HL-60/S4 (cell line): Measurements from ENCODE around the gene EXOC4.
"Not testable (repeated sequence)": the region's sequence is repeated elsewhere in the genome, so short reads cannot be mapped to it uniquely, and the experiment has no call there.

Source experiments
- in situ Hi-C: fragments of 300-500 bp; cut with MboI; formaldehyde crosslinking; loops from 2 replicates; pipeline ENCODE4 v1.14.3; 2022; ENCODE audit warnings: low sequenced_read_pairs

EXOC4 gene

DNA sequence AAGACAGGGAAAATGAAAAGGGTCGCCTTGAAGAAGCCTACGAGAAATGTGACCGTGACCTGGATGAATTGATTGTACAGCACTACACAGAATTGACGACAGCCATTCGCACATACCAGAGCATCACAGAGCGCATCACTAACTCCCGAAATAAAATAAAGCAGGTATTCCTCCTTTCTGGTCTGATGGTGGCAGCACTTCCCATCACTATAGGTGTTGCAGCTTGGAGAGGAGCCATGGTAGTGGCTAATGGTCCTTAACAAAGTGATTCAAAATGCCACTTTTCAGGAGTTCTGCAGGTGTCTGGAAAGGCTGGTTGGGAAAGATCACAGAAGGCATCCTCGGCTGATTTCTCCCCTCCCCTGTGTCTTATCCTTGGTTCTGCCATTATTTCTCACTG lies 22.1 kb downstream of the EXOC4 start:
- in situ Hi-C loops = no loop called here

GRCh38 chr7:133275446-133276095 lies 22.7 kb downstream of the EXOC4 start:
- in situ Hi-C loops = no loop called here

DNA sequence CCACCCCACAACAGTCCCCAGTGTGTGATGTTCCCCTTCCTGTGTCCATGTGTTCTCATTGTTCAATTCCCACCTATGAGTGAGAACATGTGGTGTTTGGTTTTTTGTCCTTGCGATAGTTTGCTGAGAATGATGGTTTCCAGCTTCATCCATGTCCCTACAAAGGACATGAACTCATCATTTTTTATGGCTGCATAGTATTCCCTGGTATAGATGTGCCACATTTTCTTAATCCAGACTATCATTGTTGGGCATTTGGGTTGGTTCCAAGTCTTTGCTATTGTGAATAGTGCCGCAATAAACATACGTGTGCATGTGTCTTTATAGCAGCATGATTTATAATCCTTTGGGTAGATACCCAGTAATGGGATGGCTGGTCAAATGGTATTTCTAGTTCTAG lies 26.1 kb downstream of the EXOC4 start:
- in situ Hi-C loops = not testable (repeated sequence)

DNA sequence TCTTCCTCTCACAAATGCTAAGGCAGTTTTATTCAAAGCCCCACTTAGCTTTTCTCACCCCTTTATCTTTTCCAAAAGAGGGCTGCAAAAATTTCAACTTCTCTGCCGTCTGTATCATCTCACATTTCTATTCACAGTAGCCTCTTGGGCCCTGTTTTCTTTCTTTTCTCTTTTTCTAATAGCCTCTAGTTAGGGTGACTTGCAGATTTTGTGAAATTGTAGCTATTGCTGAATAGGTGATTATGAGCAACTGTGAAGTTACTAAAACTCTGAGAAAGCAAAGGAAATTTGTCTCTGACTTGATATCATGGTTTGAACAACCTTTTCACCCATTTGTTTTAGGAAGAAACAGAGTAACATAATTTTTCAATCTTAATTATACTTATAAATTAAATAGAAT lies 29.2 kb downstream of the EXOC4 start:
- in situ Hi-C loops = no loop called here

GRCh38 chr7:133284092-133284491 lies 31.2 kb downstream of the EXOC4 start:
- in situ Hi-C loops = no loop called here

DNA sequence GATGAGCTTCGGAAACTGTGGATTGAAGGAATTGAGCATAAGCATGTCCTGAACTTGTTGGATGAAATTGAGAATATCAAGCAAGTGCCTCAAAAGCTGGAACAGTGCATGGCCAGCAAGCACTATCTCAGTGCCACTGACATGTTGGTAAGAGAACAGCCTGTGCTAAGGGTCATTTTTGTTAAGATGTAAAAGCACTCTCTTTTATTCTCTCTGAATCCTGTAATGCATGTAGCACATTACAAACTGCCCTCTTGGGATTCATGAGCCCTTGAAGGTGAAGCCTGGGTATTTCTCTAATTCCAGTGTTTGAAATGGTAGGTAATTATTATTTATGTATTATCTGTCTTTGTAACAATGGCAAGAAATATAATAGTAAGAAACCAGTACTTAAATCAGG lies 36.1 kb downstream of the EXOC4 start:
- in situ Hi-C loops = no loop called here

DNA sequence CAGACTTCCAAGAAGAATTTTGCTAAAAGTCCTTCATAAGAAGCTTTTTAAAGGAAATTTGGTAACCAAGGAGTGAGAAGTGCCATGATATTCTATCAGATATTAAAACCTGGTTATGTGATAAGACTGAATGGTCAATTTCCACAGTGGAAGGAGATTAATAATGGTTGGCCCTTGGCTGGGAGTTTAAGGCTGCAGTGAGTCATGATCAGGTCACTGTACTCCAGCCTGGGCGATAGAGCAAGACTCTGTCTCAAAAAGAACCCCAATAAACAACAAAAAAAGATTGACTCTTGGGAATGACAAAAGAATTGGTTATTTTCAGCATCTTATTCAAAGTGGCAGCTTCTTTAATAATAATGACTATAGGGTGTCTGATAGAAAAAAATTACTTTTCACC lies 37.2 kb downstream of the EXOC4 start:
- in situ Hi-C loops = no loop called here

DNA sequence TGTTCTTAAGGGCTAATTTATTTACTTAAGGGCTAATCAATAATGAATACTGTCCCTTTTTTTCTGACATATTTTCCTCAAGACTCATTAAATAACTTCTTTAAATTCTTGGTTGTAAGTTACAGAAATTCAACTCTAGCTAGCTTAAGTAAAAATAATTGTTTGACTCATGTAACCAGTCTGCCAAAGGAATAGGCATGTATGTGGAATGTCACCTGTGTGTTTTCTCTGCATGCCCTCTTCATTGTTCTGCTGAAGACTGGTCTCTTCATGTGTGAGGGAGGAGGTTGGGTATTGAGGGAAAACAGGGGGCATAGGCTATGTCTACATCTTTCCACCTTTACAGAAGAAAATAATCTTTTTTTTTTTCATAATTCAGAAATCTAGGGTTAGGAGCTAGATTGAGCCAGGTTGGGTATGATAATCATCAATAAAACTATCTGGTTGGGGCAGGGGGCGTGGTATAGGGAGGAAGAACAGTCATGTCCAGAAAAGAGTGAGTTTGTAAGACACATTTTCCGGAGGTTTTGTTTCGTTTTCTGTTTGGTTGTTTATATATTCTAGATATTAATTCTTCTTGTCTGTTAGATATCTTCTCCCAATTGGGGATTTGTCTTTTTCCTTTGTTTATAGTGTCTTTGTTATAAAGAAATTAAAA lies 37.9 kb downstream of the EXOC4 start:
- in situ Hi-C loops = no loop called here

DNA sequence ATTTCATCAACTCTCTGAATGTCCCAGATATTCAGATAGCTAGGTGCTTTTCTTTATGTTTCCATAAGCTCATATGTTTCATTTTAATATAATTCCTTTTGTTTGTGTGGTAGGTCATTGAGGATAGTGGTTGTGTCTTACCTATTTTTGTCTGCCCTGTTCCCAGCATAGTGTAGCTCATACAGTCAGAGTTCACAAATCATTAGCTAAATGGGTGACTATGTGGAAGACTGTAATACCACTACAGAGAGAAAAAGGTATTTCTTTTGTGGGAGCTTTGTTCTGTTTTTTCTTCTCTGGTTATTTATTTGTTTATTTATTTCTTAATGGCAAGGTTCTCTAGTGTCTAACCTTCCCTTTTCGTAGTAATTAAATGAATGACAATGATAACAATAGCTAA lies 39.8 kb downstream of the EXOC4 start:
- in situ Hi-C loops = no loop called here

DNA sequence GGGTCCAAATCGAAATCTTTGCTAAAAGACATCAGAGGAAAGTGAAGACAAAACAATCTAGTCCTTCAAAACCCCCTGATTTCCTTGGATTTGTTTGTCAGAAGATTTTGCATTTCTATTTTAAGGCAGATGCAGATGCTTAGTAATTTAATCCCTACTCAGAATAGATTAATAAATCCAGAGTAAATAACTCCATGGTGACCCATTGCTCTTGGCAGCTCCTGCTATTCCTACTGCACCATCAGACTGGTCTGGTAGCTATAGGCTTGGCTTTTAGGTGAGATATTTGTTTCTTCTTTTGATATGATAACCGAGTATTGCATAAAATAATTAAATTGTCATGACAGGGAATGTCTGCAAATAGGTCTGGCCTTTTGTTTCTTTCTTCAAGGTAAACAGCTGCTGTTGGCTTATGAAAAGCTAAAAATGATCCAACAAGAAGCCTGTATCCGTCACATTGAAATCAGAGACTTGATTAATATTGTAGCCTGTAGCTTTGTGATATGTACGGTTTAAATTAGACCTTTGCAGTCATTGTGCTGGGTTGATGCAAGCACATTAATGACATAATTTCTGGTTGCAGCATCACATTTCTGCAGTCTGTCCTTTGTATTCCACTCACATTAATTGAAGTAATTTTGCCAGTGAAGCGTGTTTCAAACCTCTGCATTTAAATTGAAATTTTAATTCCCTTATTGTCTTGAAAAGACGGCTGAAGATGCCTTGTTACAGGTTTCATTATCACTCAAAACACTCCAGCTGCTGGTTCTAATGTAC lies 40.7 kb downstream of the EXOC4 start:
- in situ Hi-C loops = no loop called here

DNA sequence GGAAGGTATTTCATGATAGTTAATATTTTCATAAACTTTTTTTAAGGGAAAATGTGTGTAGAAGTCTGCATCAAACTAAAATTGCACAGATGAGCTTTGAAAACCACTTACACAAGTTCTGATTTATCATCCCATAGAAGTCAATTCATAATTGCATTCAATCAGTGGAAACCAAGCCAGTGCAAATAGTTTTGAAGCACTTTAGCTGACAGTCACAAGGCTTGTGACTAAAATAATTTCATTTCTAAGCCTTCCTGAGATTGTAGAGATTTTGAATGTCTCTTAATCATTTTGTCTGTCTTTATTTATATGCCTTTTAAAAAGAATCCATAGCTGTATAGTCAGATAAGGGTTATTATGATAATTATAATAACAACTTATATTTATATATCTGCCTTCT lies 41.4 kb downstream of the EXOC4 start:
- in situ Hi-C loops = no loop called here

- in situ Hi-C loops = no loop called here
Observed at GRCh38 chr7:133295484-133295883, 42.6 kb downstream of the EXOC4 start.

DNA sequence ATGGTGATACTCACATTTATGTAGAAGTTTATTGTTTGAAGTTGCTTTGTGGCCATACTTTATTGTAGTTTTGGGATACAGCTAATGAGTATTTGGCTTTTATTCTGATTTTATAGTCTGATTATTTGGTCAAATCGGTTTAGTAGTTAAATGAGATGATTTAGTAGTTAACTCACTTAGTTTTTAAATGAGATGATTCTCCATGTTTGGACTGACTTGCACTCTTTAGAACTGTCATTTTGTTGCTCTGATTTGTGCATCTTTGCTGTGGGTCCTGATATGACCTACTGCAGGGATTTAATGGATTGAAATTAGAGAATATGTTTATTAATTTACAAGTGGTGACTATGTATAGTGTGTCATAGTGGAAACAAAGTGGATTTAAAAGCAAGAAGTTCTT lies 44.2 kb downstream of the EXOC4 start:
- in situ Hi-C loops = no loop called here

DNA sequence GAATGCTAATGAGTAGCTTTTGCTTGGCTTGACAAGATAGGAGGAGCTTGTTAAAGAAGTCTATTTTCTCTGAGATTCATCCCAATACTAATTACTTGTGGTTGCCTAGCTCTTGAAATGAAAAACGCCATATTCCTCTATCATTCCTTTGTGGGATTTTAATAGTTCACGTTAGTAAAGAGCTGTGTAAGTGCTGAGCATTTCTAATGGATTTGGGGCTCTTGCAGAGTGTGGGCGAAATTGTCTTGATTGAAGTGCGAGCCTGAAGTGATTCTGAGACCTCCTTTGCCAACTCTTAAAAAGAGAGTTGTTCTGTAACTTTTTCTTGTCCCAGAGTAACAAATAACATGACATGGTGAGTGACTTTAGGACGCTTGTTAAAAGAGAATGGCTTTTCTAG lies 45.2 kb downstream of the EXOC4 start:
- in situ Hi-C loops = no loop called here

DNA sequence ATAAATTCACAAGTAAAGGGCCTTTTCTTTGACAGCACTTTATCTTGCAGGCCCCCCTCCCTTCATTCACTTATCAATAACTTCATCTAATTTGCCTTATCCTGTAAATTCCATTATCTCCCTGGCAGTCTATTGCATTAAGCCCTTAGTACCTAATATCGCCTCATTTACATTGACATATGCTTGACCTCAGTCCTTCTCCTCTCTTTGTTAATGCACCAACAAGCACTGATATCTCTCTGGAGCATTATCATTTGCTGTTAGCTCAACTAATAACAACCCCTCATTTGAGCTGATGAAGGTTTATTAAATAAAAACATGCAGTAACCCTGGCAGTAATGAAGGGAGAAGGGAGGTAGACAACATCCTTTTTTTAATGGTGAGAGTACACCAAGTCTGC lies 46.8 kb downstream of the EXOC4 start:
- in situ Hi-C loops = no loop called here

DNA sequence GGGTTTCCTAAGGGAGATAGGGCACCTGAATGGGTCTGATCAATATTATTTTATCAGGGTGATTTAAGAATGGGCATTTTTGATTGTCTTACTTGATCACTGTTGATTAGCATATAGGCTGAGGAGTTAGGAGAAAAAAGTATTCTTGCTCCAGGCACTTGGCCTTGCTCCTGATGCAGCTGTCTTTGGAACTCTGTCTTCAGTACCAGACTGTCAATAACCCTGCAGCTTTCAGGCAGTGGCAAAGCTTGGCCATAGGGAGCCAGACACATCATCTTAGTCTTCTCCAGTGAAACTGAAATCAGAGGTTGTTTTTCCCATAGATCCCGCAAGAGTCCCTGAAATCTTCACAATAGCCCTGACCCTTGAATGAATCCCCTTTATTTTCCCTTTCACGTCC lies 47.2 kb downstream of the EXOC4 start:
- in situ Hi-C loops = no loop called here

DNA sequence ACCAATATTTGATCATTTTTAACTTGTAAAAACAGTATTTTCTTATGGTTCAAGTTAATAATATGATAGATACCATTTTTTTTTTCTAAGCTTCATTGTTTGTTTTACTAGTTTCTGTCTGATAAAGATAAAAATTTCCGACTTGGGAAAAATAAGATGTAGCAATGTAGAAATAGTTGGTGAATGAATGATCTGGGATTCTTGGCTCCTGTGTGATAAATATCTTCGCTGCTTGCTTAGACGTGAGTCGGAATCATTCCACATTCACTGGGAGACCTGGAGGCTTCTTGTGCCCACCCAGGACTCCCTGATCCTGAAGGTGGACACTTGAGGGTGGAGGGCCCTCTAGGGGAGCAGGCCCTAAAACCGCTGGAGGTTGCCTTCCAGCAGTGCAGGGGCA lies 47.9 kb downstream of the EXOC4 start:
- in situ Hi-C loops = no loop called here

- in situ Hi-C loops = no loop called here
Observed at GRCh38 chr7:133301444-133301843, 48.6 kb downstream of the EXOC4 start.

DNA sequence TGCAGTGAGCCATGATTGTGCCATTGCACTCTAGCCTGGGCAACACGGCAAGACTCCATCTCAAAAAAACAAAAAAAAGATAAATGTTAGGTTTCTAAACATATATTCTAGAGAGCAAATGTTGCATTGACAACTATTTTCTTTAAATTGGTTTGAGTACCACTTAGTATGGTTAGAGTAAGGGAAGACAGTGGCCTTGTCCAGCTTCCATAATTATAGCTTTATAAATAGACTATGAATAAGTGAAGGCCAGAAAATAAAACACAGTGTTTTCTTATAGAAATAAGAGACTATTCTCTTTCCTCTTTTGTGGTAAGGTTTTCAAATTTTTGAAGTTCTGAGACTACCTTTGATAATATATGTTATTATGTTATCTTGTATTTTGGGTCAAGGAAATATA lies 50.5 kb downstream of the EXOC4 start:
- in situ Hi-C loops = no loop called here

- in situ Hi-C loops = no loop called here
Observed at GRCh38 chr7:133303931-133304330, 51.1 kb downstream of the EXOC4 start.

DNA sequence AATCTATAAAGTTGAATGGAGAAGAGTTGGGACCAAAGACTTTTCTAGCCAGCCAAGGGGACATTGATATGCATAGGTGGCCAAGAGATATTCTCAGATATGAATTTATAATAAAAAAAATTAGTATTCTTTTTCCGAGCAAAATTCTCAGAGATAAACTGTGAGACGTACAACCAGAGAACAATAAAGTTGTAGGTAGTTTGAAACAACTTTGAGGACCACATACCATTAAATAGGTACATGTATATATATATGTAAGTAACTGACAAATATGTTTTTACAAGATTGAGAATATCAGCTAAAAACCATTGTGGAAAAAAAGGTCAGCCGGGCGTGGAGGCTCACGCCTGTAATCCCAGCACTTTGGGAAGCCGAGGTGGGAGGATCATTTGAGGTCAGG lies 56.5 kb downstream of the EXOC4 start:
- in situ Hi-C loops = no loop called here

GRCh38 chr7:133310232-133310862 lies 57.5 kb downstream of the EXOC4 start:
- in situ Hi-C loops = no loop called here
